Erythroblast (primary cell): Measurements from ENCODE around the gene ATXN2.

Source experiments
- GATA1 ChIP-seq: IDR thresholded peaks from 2 replicates; pipeline ENCODE4 v1.6.1; 2011; ENCODE audit warnings: low read depth, mild to moderate bottlenecking, control low read depth, low read length, moderate library complexity
- POLR2A ChIP-seq: IDR thresholded peaks from 2 replicates; pipeline ENCODE4 v1.6.1; 2011; ENCODE audit warnings: mild to moderate bottlenecking, low read length

DNA sequence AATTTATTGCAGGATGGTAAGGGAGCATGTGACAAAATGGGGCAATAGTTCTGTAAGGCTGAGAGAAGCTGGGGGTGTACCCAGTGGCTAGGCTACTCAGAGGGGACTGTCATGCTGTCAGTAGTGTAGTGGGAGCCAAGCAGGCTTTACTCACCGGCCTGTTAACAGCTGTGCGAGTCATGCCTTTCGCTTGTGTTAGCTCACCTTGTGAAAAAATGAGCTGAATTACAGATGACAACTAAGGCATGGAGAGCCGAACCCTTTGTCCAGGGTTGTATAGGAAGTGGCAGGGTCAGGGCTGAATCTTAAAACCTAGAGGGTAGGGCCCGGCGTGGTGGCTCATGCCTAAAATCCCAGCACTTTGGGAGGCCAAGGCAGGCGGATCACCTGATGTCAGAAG, 155.5 kb downstream of the ATXN2 start:
- TF ChIP-seq POLR2A, result no peak
- TF ChIP-seq GATA1, result no peak
